ENCODE results near the gene GALR3.
A peak's percentile ranks its signal among the peaks of the same experiment; 100 is the strongest.
"Not testable (repeated sequence)": the region's sequence is repeated elsewhere in the genome, so short reads cannot be mapped to it uniquely, and the experiment has no call there.

The GALR3 gene, protein sequence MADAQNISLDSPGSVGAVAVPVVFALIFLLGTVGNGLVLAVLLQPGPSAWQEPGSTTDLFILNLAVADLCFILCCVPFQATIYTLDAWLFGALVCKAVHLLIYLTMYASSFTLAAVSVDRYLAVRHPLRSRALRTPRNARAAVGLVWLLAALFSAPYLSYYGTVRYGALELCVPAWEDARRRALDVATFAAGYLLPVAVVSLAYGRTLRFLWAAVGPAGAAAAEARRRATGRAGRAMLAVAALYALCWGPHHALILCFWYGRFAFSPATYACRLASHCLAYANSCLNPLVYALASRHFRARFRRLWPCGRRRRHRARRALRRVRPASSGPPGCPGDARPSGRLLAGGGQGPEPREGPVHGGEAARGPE

DNA sequence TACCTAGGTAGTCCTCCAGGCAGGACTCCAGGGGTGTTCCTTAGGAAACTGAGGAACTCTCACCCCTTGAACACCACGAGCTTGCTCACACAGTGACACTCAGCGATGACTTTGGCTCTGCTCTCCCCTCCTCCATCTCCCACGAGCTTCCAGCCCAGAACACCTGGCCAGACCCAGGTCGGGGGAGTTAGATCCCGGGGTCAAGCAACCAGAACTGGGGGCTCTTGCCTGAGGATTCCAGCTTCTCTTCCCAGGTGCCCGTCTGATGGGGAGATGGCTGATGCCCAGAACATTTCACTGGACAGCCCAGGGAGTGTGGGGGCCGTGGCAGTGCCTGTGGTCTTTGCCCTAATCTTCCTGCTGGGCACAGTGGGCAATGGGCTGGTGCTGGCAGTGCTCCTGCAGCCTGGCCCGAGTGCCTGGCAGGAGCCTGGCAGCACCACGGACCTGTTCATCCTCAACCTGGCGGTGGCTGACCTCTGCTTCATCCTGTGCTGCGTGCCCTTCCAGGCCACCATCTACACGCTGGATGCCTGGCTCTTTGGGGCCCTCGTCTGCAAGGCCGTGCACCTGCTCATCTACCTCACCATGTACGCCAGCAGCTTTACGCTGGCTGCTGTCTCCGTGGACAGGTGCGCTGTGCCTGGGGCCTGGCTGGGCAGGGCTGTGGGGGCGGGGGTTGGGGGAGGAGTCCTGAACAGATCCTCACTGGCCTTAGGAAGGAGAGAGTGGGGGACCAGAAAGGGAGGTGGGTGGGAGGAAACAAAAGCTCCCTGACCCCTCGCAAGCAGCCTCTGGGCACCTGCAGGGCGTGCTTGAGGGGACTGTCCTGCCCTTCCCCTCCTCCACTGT is at the start of gene GALR3:
Gene GALR3 (plus strand): TSS at position 249 of the 852 bp plus-strand sequence. CDS start 25 bp downstream, at position 274.
- peak; percentile 88 for DNase-seq

DNA sequence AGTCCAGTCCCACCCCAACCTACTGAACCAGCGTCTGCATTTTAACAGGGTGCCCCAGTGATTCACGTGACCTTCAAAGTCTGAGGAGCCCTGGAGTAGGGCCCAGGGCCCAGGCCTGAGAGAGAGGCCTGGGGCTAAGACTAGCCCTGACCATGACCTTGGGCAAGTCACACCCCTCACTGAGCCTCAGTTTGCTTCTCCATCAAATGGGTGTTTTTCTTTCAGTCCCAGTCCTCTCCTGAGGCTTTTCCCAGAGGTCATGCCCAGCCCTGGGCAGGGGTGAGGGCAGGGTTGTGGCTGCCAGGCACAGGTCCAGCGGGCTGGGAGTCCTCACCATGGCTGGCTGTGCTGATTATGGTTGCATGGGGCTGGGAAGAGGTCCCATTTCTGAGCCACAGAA is 48.5 kb upstream of the GALR3 start:
- DNase-seq = no peak

DNA sequence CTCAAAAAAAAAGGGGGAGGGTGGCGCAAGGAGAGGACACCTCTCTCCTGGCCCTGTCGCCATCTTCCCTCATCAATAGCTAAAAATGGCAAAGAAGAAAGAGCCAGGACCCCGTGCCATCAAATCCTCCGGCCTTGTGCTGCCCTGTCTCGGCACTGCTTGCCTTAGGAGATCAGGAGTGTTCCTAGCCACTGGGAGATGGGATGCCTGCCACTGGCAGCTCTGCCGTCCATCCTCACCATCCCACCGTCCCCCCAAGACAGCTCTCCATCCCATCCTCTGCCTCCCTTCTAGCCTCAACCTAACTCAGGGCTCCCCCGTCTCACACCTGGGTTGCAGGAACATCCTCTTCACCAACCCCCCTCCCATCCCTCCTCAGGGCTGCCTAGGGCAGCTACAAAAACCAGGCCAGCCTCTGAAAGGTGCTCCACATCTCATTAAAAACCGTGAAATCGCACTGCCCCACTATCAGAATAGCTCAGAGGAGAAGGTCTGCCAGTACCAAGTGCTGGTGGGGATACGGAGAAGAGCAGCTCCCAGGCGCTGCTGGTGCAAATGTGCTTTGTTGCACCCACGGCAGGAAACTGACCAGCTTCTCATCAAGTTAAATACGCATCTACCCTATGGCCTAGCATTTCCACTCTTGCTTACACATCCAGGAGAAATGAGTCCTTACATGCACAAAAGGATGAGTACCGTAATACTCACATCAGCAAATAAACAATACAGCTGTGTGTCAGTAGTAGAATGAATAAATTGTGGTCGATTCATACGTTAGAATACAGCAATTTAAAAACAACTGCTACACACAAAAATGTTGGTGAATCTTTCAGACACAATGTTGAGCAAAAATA is 47.2 kb upstream of the GALR3 start:
- DNase-seq = no peak

DNA sequence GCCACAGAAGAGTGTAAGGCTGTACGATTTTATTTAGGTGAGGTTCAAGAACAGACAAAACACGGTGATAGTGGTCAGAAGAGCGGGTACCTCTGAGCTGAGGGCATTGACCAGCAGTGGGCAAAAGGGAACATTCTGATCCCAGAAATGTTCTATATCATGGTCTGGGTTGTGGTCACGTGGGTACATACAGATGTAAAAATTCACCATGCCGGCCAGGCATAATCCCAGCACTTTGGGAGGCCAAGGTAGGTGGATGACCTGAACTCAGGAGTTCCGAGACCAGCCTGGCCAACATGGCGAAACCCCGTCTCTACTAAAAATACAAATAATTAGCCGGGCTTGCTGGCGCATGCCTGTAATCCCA is 46.6 kb upstream of the GALR3 start:
- no peak for DNase-seq

DNA sequence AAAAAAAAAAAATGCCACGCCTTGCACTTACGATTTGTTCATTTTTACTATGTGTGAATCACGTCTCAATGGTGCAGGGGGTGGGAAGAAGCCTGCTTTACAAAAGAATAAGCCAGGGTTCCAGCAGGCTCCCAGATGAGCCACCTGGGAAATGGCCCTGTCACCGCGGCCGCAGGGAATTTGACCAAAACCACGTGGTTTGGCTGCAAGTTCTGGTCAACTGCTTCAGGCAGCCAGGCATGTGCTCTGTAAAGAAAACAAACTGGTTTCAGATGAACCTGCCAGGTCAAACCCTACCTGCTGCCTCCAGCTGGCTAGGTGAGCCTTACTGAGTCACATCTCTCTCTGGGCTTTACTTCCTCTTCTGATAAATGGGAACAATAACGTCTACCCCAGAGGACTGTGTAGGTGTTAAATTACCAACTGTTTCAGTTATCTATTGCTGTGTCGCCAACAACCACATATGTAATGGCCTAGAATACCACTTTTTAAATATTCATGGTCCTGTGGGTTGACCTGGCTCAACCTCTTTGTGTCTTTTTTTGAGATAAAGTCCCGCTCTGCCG is 46.0 kb upstream of the GALR3 start:
- DNase-seq = peak; percentile 87

DNA sequence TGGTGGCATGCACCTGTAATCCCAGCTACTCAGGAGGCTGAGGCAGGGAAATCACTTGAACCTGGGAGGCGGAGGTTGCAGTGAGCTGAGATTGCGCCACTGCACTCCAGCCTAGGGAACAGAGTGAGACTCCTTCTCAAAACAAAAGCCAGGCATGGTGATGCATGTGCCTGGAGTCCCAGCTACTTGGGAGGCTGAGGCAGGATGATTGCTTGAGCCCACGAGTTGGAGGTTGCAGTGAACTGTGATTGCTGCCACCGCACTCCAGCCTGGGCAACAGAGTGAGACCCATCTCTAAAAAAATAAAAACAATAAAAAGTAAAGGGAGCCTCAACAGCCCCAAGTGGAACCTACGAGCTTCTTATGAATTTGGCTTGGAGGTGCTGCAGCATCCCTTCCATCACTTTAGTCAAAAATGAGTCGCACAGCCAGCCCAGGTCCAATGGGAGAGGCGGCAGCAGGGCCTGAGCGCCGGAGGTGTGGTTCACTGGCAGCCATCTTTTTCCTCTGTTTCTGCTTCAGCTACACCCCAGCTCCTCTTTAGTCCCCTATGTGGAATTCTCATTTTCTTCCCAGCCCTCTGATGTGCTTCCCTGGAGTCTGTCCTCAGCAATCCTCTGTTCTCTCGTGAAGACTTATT is 44.7 kb upstream of the GALR3 start:
- DNase-seq = no peak

DNA sequence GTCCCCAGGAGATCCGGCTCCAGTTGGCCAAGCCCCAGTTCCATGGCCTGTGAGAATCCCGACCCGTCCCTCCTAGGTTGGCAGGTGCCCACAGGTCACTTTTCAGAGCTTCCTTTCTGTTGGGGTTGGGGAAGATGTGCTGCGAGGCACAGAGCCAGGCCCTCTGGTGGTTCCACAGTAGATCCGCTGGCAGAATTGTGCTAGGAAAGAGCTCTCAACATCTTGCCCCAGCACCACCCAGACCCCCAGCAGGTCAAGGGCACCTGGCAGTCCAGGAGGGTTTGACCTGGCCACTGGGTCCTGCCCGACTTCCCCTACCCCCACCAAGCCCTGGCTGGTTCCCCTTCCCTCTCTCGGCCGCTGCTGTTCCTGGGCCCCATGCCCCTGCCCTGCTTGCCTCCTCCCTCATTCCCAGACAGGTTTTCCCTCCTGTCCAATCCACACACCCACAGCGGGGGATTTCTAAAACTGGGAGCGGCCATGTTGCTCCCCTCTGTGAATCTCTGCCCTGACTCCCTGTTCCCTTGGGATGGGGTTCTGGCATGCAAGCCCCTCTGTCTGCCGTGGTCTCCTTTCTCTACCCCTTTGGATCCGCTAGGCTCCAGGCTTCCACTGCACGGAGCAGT is 41.6 kb upstream of the GALR3 start:
- no peak for DNase-seq

DNA sequence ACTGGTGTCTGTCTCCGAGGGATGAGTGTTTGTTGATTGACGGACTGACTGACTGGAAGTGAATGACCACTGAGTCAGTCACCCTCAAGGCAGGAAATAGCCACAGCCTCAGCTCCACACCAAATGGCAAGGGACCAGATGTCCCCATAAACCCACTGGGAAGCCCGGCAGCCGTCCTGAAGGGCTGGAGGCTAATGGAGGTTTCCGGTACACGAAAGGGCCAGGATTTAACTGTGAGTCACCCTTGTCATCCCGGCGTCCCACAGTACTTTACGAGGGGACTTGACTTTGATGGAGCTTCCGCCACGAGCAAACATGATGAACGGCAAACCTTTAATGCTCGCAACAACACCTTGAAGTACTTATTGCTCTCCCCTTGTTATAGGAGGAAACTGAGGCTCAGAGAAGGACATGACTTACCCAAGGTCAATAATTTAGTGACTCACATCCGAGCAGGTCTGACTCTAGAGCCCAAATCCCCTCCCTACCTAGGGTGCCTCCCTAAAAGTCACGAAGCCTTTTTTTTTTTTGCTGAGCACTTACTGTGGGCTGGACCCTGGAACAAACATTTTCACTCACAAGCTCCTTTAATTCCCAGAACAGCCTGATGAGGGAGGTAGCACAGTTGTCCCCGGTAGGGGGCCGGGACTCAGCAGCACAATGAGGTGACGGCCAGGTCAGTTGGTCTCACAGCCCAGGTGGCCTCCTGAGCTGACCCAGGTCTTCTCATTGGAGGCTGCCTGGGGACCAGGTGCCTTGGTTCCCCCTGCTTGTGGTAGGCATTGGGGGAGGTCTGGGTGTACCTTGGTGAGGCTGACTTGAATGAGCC is 40.6 kb upstream of the GALR3 start:
- no peak for DNase-seq

DNA sequence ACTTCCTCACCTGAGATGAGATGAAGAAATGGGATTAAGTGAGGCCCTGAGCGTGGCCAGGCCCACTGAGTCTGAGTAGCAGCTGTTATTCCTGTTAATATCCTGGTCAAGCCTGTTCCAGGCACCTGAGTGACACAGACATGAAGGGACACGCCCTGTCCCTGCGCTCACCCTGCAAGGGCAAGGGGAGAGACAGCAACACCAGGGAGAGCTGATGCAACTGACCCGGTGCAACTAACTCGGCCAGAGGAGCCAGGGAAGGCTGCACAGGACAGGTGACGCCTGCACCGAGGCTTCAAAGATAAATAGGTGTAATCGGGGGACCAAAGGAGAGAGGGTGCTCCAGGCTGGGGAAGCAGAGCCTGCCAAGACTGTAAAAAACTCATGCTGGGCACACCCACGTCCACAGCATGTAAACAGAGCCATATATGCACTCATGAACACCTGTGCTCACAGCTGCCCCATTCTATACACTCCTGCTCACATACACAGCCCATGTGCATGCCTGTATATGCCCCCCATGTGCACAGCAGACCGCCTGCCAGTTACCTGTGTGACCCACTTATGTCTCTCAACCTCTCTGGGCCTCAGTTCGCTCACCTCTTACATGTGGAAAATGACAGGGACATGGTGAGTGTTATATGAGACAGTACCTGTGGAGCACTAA is 38.2 kb upstream of the GALR3 start:
- DNase-seq = peak; percentile 73

DNA sequence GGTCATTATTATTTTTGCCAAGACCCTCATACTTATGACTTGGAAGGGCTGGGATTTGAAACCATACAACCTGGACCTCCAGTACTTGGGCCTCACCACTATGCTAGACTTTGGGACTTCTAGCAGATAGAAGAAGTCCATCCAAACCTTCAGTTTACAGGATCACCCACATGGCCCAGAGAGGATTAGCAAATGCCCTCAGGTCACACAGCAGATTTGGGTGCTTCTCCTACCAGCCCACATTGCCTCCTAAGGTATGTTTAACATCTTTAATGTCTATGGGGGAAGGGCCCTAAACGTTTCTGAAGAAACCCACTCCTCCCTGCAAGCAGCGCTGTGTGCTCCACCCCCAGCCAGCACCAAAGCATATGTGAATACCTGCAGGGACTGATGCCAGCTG is 32.9 kb upstream of the GALR3 start:
- no peak for DNase-seq

DNA sequence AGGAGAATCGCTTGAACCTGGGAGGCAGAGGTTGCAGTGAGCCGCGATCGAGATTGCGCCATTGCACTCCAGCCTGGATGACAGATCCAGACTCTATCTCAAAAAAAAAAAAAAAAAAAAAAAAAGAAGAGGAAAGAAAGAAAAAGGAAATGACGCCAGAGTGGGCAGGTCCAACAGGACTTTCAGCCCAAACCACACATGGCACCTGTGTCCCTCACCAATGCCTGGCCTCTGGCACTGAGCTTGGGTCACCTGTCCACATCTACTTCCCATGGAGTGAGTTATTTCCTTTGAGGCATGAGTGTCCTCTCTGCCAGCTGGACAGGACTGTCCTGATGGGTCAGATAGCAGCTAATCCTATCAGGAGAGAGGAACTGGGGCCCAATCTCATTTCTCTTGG is 30.7 kb upstream of the GALR3 start:
- DNase-seq = peak; percentile 10

DNA sequence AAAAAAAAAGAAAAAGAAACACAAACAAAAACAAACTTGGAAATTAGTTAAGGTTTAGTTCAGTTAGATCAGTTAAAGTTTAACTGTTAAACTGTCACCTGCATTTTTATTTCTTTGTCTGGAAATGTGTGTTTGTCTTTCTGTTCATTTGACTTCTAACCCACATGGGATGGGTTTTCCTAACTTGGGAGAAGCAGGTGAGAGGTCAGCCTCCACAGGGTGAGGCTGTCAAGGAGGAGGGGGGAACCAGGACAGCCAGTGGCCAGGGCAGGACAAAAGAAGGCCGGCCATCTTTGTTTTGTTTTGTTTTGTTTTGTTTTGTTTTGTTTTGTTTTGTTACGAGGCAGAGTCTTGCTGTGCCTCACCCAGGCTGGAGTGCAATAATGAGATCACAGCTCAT is 28.8 kb upstream of the GALR3 start:
- no peak for DNase-seq

DNA sequence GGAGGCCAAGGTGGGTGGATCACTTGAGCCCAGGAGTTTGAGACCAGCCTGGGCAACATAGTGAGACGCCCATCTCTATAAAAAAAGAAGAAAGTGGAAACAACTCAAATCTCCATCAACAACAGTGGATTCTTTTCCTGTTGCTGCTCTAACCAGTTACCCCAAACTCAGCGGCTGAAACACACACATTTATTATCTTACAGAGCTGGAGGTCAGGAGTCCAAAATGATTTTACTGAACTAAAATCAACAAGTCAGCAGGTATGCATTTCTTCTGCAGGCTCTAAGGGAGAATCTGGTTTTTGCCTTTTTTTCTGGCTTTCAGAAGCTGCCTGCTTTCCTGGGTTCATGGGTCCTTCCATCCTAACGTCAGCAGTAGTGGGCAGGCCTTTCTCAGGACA is 27.1 kb upstream of the GALR3 start:
- no peak for DNase-seq

DNA sequence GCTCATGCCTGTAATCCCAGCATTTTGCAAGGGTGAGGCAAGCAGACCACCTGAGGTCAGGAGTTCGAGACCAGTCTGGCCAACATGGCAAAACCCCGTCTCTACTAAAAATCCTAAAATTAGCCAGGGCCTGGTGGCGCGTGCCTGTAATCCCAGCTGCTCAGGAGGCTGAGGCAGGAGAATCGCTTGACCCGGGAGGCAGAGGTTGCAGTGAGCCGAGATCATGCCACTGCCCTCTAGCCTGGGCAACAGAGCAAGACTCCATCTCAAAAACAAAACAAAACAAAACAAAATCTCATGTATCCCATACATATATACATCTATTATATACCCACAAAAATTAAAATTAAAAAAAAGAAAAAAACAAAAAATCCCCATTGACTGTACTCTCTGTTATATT is 25.9 kb upstream of the GALR3 start:
- DNase-seq = not testable (repeated sequence)

DNA sequence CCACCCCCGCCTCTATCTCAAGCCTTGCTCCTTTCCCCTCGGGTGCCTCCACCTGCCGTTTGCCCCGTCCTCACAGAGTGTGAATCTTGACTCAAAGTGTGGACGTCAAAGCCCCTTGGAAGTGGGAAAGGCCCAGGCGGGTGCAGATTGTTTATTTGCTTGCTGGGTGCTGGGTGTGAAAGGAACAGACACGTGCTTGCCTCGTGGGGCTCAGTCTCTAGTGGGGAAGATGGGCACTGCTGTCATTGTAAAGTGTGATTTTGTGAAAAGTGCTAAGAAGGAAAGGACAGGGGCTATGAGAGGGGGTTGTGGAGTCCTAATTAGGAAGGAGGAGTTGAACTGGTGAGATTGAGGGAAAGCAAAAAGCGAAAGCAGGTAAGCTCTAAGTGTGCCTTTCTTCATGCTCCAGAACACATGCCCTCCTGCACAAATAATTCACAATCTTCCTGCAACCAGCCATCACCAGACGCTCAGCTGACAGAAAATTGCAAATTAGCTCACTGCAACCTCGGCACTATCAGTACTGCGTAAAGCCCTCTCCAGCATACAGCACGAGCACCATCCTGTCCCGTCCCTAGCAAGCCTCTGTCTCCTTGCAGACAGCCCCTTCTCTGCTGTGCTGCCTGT is 25.2 kb upstream of the GALR3 start:
- DNase-seq = no peak

DNA sequence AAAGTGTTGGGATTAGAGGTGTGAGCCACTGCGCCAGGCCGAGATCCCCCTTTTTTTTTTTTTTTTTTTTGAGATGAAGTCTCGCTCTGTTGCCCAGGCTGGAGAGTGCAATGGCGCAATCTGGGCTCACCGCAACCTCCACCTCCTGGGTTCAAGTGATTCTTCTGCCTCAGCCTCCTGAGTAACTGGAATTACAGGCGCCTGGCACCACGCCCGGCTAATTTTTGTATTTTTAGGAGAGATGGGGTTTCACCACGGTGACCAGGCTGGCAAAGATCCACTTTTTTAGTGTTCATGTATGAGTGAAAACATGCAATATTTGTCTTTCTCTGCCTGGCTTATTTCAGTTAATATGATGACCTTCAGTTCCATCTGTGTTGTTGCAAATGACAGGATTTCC is 23.2 kb upstream of the GALR3 start:
- not testable (repeated sequence) for DNase-seq

DNA sequence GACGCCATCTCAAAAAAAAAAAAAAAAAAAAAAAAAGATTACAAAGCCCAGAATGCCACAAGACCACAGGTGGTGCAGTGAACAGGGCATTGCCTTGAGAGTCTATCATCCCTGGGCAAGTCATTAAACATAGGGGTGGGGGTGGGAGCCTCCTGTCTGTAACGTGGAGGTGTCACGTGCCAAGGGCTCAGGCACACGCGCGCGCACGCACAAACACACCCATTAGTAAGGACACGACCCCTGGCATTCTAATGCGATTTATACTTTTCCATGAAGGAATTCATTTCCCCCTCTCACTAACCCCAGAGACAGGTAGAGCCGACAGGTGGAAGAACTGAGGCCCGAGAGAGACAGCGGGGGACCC is 21.3 kb upstream of the GALR3 start:
- peak; percentile 68 for DNase-seq

DNA sequence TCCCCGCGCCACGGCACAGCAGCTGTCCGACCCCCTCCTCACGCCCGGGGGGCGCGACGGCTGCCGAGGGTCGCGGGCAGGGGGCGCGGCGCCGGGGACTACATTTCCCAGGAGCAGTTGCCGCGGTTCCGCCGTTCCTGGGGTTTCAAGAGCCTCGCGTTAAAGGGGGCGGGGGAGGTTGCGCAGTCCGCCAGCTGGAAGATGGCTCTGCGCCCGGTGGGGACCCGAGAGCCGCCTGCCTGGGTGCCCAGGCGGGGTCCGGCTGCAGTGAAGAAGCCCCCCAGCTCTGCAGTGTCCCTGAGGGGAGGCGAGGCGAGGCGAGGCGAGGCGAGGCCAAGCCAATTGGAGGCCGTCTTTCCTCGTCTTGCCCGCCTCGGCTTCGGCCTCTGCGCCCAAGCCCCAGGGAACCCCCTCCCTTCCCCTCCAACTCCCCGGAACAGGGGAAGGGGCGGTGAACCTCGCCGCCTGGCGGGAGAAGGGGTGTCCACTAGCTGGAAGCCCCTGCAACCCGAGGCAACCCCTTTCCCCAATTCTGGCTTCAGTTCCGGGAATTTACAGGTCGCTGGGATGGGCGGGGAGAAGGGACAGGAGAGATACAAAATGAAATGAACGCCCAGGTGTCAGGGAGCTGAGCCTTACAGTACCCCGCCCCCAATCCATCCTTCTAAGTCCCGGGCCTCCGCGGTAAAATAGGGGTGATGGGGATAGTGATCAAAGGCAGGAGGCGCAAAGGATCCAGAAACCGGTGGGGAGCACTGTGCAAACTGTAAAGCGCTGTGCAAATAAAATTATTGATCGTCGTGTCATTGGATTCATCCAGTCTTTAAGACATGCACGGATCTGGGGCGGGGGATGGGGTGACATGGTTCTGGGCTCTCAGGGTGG is 20.6 kb upstream of the GALR3 start:
- peak; percentile 69 for DNase-seq

DNA sequence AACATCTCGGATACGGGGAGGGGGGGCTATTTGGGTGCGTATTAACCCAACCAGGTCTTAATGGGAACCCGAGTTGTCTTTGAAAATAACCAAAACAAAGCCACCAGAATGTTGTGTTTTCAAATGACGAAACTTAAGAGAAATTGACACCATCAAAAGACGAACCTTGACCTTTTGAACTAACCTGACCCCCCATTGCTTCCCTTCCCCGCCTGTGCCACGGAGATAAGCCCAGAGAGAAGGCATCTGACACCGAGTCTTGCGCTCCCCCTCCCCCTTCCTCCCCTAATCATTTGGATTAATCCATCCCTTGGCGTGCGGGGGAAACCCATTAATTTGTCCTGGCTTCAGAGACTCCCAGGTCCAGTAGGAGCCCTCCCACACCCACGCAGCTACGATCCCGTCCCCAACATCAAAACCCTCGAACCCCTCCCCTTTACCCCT is 20.0 kb upstream of the GALR3 start:
- peak; percentile 54 for DNase-seq

Measured in DMS53 (cell line).